ENCODE measurements around the gene SMOC1. TPM values are rescaled to one million over a fixed set of nuclear protein-coding genes. Genes with fewer than 3 reads are reported as not detected.

SMOC1 gene
- total RNA-seq, 2 donors from 2014 or later = not detected

GRCh38 chr14:69880893-69881292 lies 1.7 kb downstream of the SMOC1 start:
- Histone ChIP-seq H3K9ac (ENCODE audit: extremely low read depth, low read length, poor library complexity, severe bottlenecking) (no peak overlapping the region), H3K27ac (ENCODE audit: low read depth, low read length) (no peak overlapping the region), H3K4me1 (ENCODE audit: control insufficient read depth, insufficient read depth, low read length) (no peaks in the 10 kb centered on the region), H3K9me3 (ENCODE audit: control insufficient read depth, low read length) (peaks cover 5% of the 10 kb centered on the region), H3K4me3 (ENCODE audit: low read length) (no peak overlapping the region), H3K36me3 (ENCODE audit: control insufficient read depth, insufficient read depth, low read length) (no peaks in the 10 kb centered on the region), H3K27me3 (ENCODE audit: control insufficient read depth, insufficient read depth, low read length, poor library complexity, severe bottlenecking) (peaks cover 58% of the 10 kb centered on the region)
- no peak overlapping the region for H3K4me3 Mint-ChIP-seq
- peaks cover 71% of the 10 kb centered on the region for H3K27me3 Mint-ChIP-seq (ENCODE audit: insufficient read depth)
- H3K4me1 Mint-ChIP-seq = peaks cover 3% of the 10 kb centered on the region
- no peaks in the 10 kb centered on the region for H3K36me3 Mint-ChIP-seq (ENCODE audit: low read depth)
- no peak overlapping the region for H3K27ac Mint-ChIP-seq
- H3K9me3 Mint-ChIP-seq = no peaks in the 10 kb centered on the region
- WGBS, 2 experiments (ENCODE audit: insufficient coverage in 1 of 2, insufficient read length in 1 of 2) = 85 to 89% methylated on average over 5 of the region's 5 CpGs
- TF ChIP-seq CTCF (conservative IDR thresholded peaks at IDR 0.05) = no peak
- DNase-seq = no peak

DNA sequence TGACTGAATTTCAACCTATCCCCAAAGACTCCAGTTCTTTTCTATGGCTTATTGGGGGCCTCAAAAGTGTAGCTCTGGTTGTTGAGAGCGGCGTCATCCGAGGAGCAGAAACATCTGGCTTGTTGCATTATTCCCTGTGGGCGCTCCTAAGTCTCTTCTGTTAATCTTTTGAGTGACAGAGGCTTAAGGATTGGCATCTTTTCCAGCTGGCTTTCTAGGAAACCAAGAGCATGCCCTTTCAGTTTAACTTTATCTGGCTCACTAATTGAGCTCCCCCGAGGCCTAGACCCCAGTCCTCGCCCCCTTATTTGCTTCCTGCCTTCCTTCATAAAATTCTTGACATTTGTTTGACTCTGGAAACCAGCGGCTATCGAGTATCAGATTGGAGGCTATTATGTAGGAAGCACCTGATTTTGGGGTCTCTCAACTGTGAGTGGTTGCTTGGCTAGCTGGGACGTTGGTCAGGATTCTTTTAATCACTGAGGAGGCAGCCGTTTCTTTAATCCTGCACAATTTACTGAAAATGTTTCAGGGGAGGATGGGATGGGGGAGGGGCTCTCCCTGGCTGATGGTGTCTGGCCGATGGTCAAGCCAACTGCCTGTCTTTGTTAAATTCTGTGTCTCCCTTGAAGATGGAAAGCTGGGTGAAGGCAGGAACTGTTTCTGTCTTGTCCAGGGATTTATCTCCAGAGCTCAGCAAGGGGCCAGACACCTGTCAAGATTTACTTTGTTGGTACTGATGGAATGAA lies 3.1 kb downstream of the SMOC1 start:
- 82 to 86% methylated on average over 9 to 11 of the region's 11 CpGs for WGBS, 2 experiments (ENCODE audit: insufficient coverage in 1 of 2, insufficient read length in 1 of 2)
- peaks cover 63% of the 10 kb centered on the region for H3K27me3 Mint-ChIP-seq (ENCODE audit: insufficient read depth)
- Histone ChIP-seq H3K4me1 (ENCODE audit: control insufficient read depth, insufficient read depth, low read length) (no peaks in the 10 kb centered on the region), H3K27me3 (ENCODE audit: control insufficient read depth, insufficient read depth, low read length, poor library complexity, severe bottlenecking) (peaks cover 47% of the 10 kb centered on the region), H3K4me3 (ENCODE audit: low read length) (no peak overlapping the region), H3K27ac (ENCODE audit: low read depth, low read length) (no peak overlapping the region), H3K36me3 (ENCODE audit: control insufficient read depth, insufficient read depth, low read length) (no peaks in the 10 kb centered on the region), H3K9me3 (ENCODE audit: control insufficient read depth, low read length) (peaks cover 5% of the 10 kb centered on the region), H3K9ac (ENCODE audit: extremely low read depth, low read length, poor library complexity, severe bottlenecking) (no peak overlapping the region)
- no peaks in the 10 kb centered on the region for H3K36me3 Mint-ChIP-seq (ENCODE audit: low read depth)
- no peak overlapping the region for H3K4me3 Mint-ChIP-seq
- DNase-seq = no peak
- no peaks in the 10 kb centered on the region for H3K9me3 Mint-ChIP-seq
- TF ChIP-seq CTCF (conservative IDR thresholded peaks at IDR 0.05) = no peak
- H3K4me1 Mint-ChIP-seq = peaks cover 3% of the 10 kb centered on the region
- no peak overlapping the region for H3K27ac Mint-ChIP-seq

- no peak overlapping the region for H3K27ac ChIP-seq (ENCODE audit: low read depth, low read length)
- Mint-ChIP-seq H3K4me1 (peaks cover 3% of the 10 kb centered on the region), H3K27me3 (ENCODE audit: insufficient read depth) (peaks cover 57% of the 10 kb centered on the region), H3K27ac (no peak overlapping the region), H3K36me3 (ENCODE audit: low read depth) (no peaks in the 10 kb centered on the region), H3K9me3 (no peaks in the 10 kb centered on the region), H3K4me3 (no peak overlapping the region)
- H3K9me3 ChIP-seq (ENCODE audit: control insufficient read depth, low read length) = peaks cover 5% of the 10 kb centered on the region
- DNase-seq = no peak
- H3K36me3 ChIP-seq (ENCODE audit: control insufficient read depth, insufficient read depth, low read length) = no peaks in the 10 kb centered on the region
- no peak overlapping the region for H3K9ac ChIP-seq (ENCODE audit: extremely low read depth, low read length, poor library complexity, severe bottlenecking)
- peaks cover 41% of the 10 kb centered on the region for H3K27me3 ChIP-seq (ENCODE audit: control insufficient read depth, insufficient read depth, low read length, poor library complexity, severe bottlenecking)
- H3K4me1 ChIP-seq (ENCODE audit: control insufficient read depth, insufficient read depth, low read length) = no peaks in the 10 kb centered on the region
- TF ChIP-seq CTCF (conservative IDR thresholded peaks at IDR 0.05) = no peak
- 96% methylated on average over 2 of the region's 2 CpGs; no CpG with 5 or more reads in 1 of the 2 experiments for WGBS, 2 experiments (ENCODE audit: insufficient coverage in 1 of 2, insufficient read length in 1 of 2)
- H3K4me3 ChIP-seq (ENCODE audit: low read length) = no peak overlapping the region
Measured at GRCh38 chr14:69882915-69883314, 3.7 kb downstream of the SMOC1 start.

Measured in endodermal cell (in vitro differentiated cells).